Endothelial cell of umbilical vein (primary cell): ENCODE measurements around the gene LMF1. TPM values are rescaled to one million over a fixed set of nuclear protein-coding genes. Genes with fewer than 3 reads are reported as not detected.

Experiments used
- BruUV-seq: library from RNA; stranded (reverse); fragments of 400-500 nt; replicated peaks from 2 replicates; lab custom pipeline; 2021; lab: Mats Ljungman, UMichigan
- CTCF ChIA-PET: fragments of 300-600, 350-600 bp; sonication (Branson Sonifier 250); formaldehyde crosslinking; loops from one replicate; lab custom pipeline; 2021; ENCODE audit warnings: antibody characterized with exemption, inconsistent platforms; lab: Charles Lee
- POLR2A ChIA-PET: fragments of 300-600, 350-600 bp; sonication (Branson Sonifier 250); formaldehyde crosslinking; loops from one replicate; lab custom pipeline; 2021; ENCODE audit warnings: antibody characterized with exemption, inconsistent platforms; lab: Charles Lee
- DNase-seq: peaks from one replicate; pipeline ENCODE4 v3.0.0-alpha.2; 2011; ENCODE audit warnings: low read depth, low spot score
- FAIRE-seq: peaks from 2 replicates; lab custom pipeline; 2011; peaks lifted over from hg19 to GRCh38; lab: Jason Lieb, UNC
- H2AFZ ChIP-seq: 2 replicates; pipeline ENCODE4 v1.6.0; 2012; ENCODE audit warnings: low read depth, low read length, control low read depth, inconsistent platforms
- H3K27ac ChIP-seq: 2 replicates; pipeline ENCODE4 v1.5.1; 2011; ENCODE audit warnings: low read depth, mild to moderate bottlenecking, control low read depth, low read length, moderate library complexity; ENCODE audit not compliant: insufficient read depth
- H3K27me3 ChIP-seq, 2 experiments: 2 replicates each; pipeline versions ENCODE4 v1.6.0 to v1.6.1; 2011; ENCODE audit warnings: low read length in 2 of 2, mixed read lengths in 1 of 2; ENCODE audit not compliant: control insufficient read depth in 2 of 2, insufficient read depth in 2 of 2
- H3K36me3 ChIP-seq, 2 experiments: 2 replicates in 1 of 2; 3 replicates in 1 of 2; pipeline ENCODE4 v1.5.1; 2011; ENCODE audit warnings: low read length in 2 of 2, mild to moderate bottlenecking in 1 of 2, moderate library complexity in 1 of 2; ENCODE audit not compliant: control insufficient read depth in 2 of 2, insufficient read depth in 2 of 2; ENCODE audit errors: extremely low read depth in 1 of 2
- H3K4me1 ChIP-seq: 3 replicates; pipeline ENCODE4 v1.5.1; 2011; ENCODE audit warnings: mild to moderate bottlenecking, low read length; ENCODE audit not compliant: control insufficient read depth, insufficient read depth; ENCODE audit errors: extremely low read depth
- H3K4me2 ChIP-seq: 2 replicates; pipeline ENCODE4 v1.6.1; 2011; ENCODE audit warnings: low read length, control low read depth, mixed read lengths; ENCODE audit not compliant: insufficient read depth
- H3K4me3 ChIP-seq, 3 experiments: fragments of 200-600 bp in 1 of 3; sonication (generic), shearing (Covaris generic) in 1 of 3; replicated peaks in 1 of 3; 2 replicates each; pipeline ENCODE4 v1.5.1; 2011 to 2016; ENCODE audit warnings: control low read depth in 3 of 3, low read length in 3 of 3, mild to moderate bottlenecking in 2 of 3, inconsistent platforms in 1 of 3, low read depth in 1 of 3, moderate library complexity in 1 of 3; ENCODE audit not compliant: insufficient read depth in 1 of 3
- H3K79me2 ChIP-seq: 2 replicates; pipeline ENCODE4 v1.6.0; 2012; ENCODE audit warnings: low read length, inconsistent platforms; ENCODE audit not compliant: control insufficient read depth, insufficient read depth
- H3K9ac ChIP-seq: replicated peaks from 2 replicates; pipeline ENCODE3; 2011; ENCODE audit warnings: low read length, control low read depth; ENCODE audit not compliant: insufficient read depth; ENCODE audit errors: extremely low read depth
- H3K9me1 ChIP-seq: replicated peaks from 3 replicates; pipeline ENCODE4 v1.6.0; 2011; ENCODE audit warnings: mild to moderate bottlenecking, low read length; ENCODE audit not compliant: control insufficient read depth, insufficient read depth; ENCODE audit errors: extremely low read depth
- H3K9me3 ChIP-seq: replicated peaks from 2 replicates; pipeline ENCODE4 v1.5.1; 2012; ENCODE audit warnings: low read length, inconsistent platforms; ENCODE audit not compliant: control insufficient read depth, insufficient read depth
- H4K20me1 ChIP-seq: replicated peaks from 2 replicates; pipeline ENCODE3; 2011; ENCODE audit warnings: mild to moderate bottlenecking, low read length; ENCODE audit not compliant: control insufficient read depth, insufficient read depth; ENCODE audit errors: extremely low read depth
- CTCF ChIP-seq, 2 donors: IDR thresholded peaks; 1 replicate in 1 of 2; 2 replicates in 1 of 2; pipeline ENCODE4 v1.5.1; 2011; ENCODE audit warnings: low read length in 2 of 2, mild to moderate bottlenecking in 2 of 2, moderate library complexity in 2 of 2, control low read depth in 1 of 2, inconsistent platforms in 1 of 2, low read depth in 1 of 2; ENCODE audit not compliant: insufficient read depth in 1 of 2; ENCODE audit errors: extremely low read depth in 1 of 2
- EZH2 ChIP-seq: IDR thresholded peaks from 2 replicates; pipeline ENCODE4 v1.6.1; 2012; ENCODE audit warnings: borderline replicate concordance, low read depth, mild to moderate bottlenecking, moderate library complexity, low read length, inconsistent platforms; ENCODE audit not compliant: severe bottlenecking
- FOS ChIP-seq: IDR thresholded peaks from 2 replicates; pipeline ENCODE4 v1.6.1; 2011; ENCODE audit warnings: mild to moderate bottlenecking, low read length, moderate library complexity, borderline replicate concordance; ENCODE audit not compliant: insufficient read depth
- GATA2 ChIP-seq: IDR thresholded peaks from 2 replicates; pipeline ENCODE4 v1.7.0; 2011; ENCODE audit warnings: low read depth, mild to moderate bottlenecking, moderate library complexity, mixed read lengths, low read length; ENCODE audit not compliant: insufficient read length, insufficient read depth
- JUN ChIP-seq: IDR thresholded peaks from 2 replicates; pipeline ENCODE4 v1.6.1; 2011; ENCODE audit warnings: borderline replicate concordance, low read depth; ENCODE audit not compliant: insufficient read length, insufficient read depth
- MAX ChIP-seq: IDR thresholded peaks from 2 replicates; pipeline ENCODE4 v1.6.1; 2011; ENCODE audit not compliant: insufficient read depth, insufficient read length
- MYC ChIP-seq: IDR thresholded peaks from one replicate; pipeline ENCODE4 v1.6.1; 2011; ENCODE audit warnings: mild to moderate bottlenecking, low read depth, low read length
- POLR2A ChIP-seq: IDR thresholded peaks from 2 replicates; pipeline ENCODE4 v1.6.1; 2012; ENCODE audit warnings: low read depth, mild to moderate bottlenecking, control low read depth, low read length
- POLR2AphosphoS5 ChIP-seq: IDR thresholded peaks from 2 replicates; pipeline ENCODE4 v1.6.1; 2012; ENCODE audit warnings: low read depth, mild to moderate bottlenecking, control low read depth, low read length, moderate library complexity; ENCODE audit not compliant: insufficient read depth
- dilution Hi-C: fragments of 300-500 bp; cut with MboI; formaldehyde crosslinking; loops from one replicate; pipeline ENCODE4 v1.15.0; 2019; ENCODE audit warnings: low sequenced_read_pairs; ENCODE audit not compliant: extremely low pct_ligation_motif_present
- intact Hi-C: fragments of 100-400 bp; cut with micrococcal nuclease; formaldehyde crosslinking; loops from one replicate; pipeline ENCODE4 v1.10.0; 2022
- polyA plus RNA-seq, 4 experiments: library from polyadenylated mRNA; depleted of rRNA in 3 of 4; stranded (reverse) in 3 of 4; unstranded in 1 of 4; fragments of >200 nt; gene quantifications; 2 replicates each; pipeline versions ENCODE4 v1.2.1 to v1.2.3, GENCODE V29; 2011 to 2012; ENCODE audit warnings: missing spikeins in 1 of 4
- total RNA-seq: library from RNA; stranded (reverse); gene quantifications from 2 replicates; pipeline ENCODE4 v1.2.3, GENCODE V29; 2021

LMF1 gene
- total and polyA plus RNA-seq, 2 donors (not counting 3 experiments of a cell fraction or from before 2014, with no cell fraction given) = 17.8 TPM

- H3K79me2 ChIP-seq = no peaks in the 10 kb centered on the region
- H3K4me2 ChIP-seq = no peak overlapping the region
- H3K36me3 ChIP-seq = no peaks in the 10 kb centered on the region
- no peak overlapping the region for H3K9ac ChIP-seq
- no peaks in the 10 kb centered on the region for H4K20me1 ChIP-seq
- CTCF ChIA-PET = interaction anchor here (0.9 to 1.6 kb wide), 2 partner anchors 8 to 71 kb away, joined by 3 to 4 read pairs; no protein-coding TSS in a partner anchor
- H3K9me3 ChIP-seq = no peaks in the 10 kb centered on the region
- H3K27me3 ChIP-seq = peaks cover 8 to 13% of the 10 kb centered on the region in 2 experiments
- no peak for TF ChIP-seq JUN
- TF ChIP-seq MYC = no peak
- no peak for TF ChIP-seq CTCF (IDR thresholded peaks at IDR 0.05; ENCODE audit: extremely low read depth in 1 of 2, insufficient read depth in 1 of 2, low read depth in 1 of 2, low read length in 2 of 2)
- TF ChIP-seq FOS = no peak
- TF ChIP-seq EZH2 = no peak
- TF ChIP-seq GATA2 = no peak
- TF ChIP-seq POLR2AphosphoS5 = no peak
- TF ChIP-seq MAX = no peak
- no peak for TF ChIP-seq POLR2A
- DNase-seq (no peak), FAIRE-seq (no peak)
- BruUV-seq = no TSS peak
- no peaks in the 10 kb centered on the region for H3K9me1 ChIP-seq
- H3K27ac ChIP-seq = no peak overlapping the region
- POLR2A ChIA-PET = no interaction called here
- intact Hi-C loops (no loop called here), dilution Hi-C loops (no loop called here)
- no peaks in the 10 kb centered on the region for H3K4me1 ChIP-seq
- no peak overlapping the region for H3K4me3 ChIP-seq
- H2AFZ ChIP-seq = no peak overlapping the region
Measured at GRCh38 chr16:986411-986810, 15.6 kb upstream of the LMF1 start.
